Keratinocyte (primary cell): ENCODE measurements around the gene GNB4. TPM values are rescaled to one million over a fixed set of nuclear protein-coding genes. Genes with fewer than 3 reads are reported as not detected.
A peak's percentile ranks its signal among the peaks of the same experiment; 100 is the strongest.

Experiments used
- DNase-seq: peaks from one replicate; pipeline ENCODE4 v3.0.0-alpha.2; 2011; ENCODE audit warnings: low read depth, missing footprints, low spot score
- FAIRE-seq: peaks from 2 replicates; lab custom pipeline; 2011; peaks lifted over from hg19 to GRCh38; lab: Jason Lieb, UNC
- H2AFZ ChIP-seq: 2 replicates; pipeline ENCODE4 v1.6.0; 2012; ENCODE audit warnings: low read length, control low read depth, inconsistent platforms; ENCODE audit not compliant: control insufficient read depth
- H3K27ac ChIP-seq: 2 replicates; pipeline ENCODE4 v1.5.1; 2011; ENCODE audit warnings: low read length; ENCODE audit not compliant: control insufficient read depth, insufficient read depth
- H3K27me3 ChIP-seq: 3 replicates; pipeline ENCODE4 v1.6.0; 2011; ENCODE audit warnings: low read length; ENCODE audit not compliant: control insufficient read depth, insufficient read depth; ENCODE audit errors: extremely low read depth
- H3K36me3 ChIP-seq, 2 experiments: 2 replicates in 1 of 2; 3 replicates in 1 of 2; pipeline ENCODE4 v1.5.1; 2011; ENCODE audit warnings: low read length in 2 of 2, mild to moderate bottlenecking in 1 of 2; ENCODE audit not compliant: control insufficient read depth in 2 of 2, insufficient read depth in 2 of 2; ENCODE audit errors: extremely low read depth in 1 of 2
- H3K4me1 ChIP-seq: 3 replicates; pipeline ENCODE4 v1.5.1; 2011; ENCODE audit warnings: low read length; ENCODE audit not compliant: control insufficient read depth, insufficient read depth; ENCODE audit errors: extremely low read depth
- H3K4me2 ChIP-seq: 3 replicates; pipeline ENCODE4 v1.6.0; 2011; ENCODE audit warnings: low read depth, low read length; ENCODE audit not compliant: control insufficient read depth, insufficient read depth; ENCODE audit errors: extremely low read depth
- H3K4me3 ChIP-seq, 3 experiments: fragments of 200-600 bp in 1 of 3; sonication (generic) in 1 of 3; 2 replicates in 2 of 3; 3 replicates in 1 of 3; pipeline ENCODE4 v1.5.1; 2011 to 2016; ENCODE audit warnings: low read length in 3 of 3, mild to moderate bottlenecking in 3 of 3, control low read depth in 2 of 3, inconsistent platforms in 1 of 3, low read depth in 1 of 3, mixed read lengths in 1 of 3, mixed run types in 1 of 3, moderate library complexity in 1 of 3; ENCODE audit not compliant: control insufficient read depth in 2 of 3, insufficient read depth in 2 of 3; ENCODE audit errors: extremely low read depth in 1 of 3
- H3K79me2 ChIP-seq: 2 replicates; pipeline ENCODE4 v1.6.0; 2012; ENCODE audit warnings: low read length; ENCODE audit not compliant: control insufficient read depth, insufficient read depth
- H3K9ac ChIP-seq: 3 replicates; pipeline ENCODE4 v1.6.0; 2011; ENCODE audit warnings: low read length; ENCODE audit not compliant: control insufficient read depth, insufficient read depth; ENCODE audit errors: extremely low read depth
- H3K9me1 ChIP-seq: 3 replicates; pipeline ENCODE4 v1.6.0; 2011; ENCODE audit warnings: low read length; ENCODE audit not compliant: control insufficient read depth, insufficient read depth; ENCODE audit errors: extremely low read depth
- H3K9me3 ChIP-seq: 2 replicates; pipeline ENCODE4 v1.5.1; 2012; ENCODE audit warnings: low read depth, low read length; ENCODE audit not compliant: control insufficient read depth
- H4K20me1 ChIP-seq: 3 replicates; pipeline ENCODE4 v1.6.0; 2011; ENCODE audit warnings: low read length; ENCODE audit not compliant: control insufficient read depth, insufficient read depth; ENCODE audit errors: extremely low read depth
- CTCF ChIP-seq, 3 experiments: IDR thresholded peaks in 1 of 3; conservative IDR thresholded peaks in 1 of 3; optimal IDR thresholded peaks in 1 of 3; 2 replicates in 2 of 3; 3 replicates in 1 of 3; pipeline versions ENCODE3 to v1.5.1; 2011; ENCODE audit warnings: low read length in 3 of 3, mild to moderate bottlenecking in 3 of 3, moderate library complexity in 2 of 3, control low read depth in 1 of 3, inconsistent platforms in 1 of 3; ENCODE audit not compliant: insufficient read depth in 2 of 3; ENCODE audit errors: extremely low read depth in 1 of 3
- EZH2 ChIP-seq: IDR thresholded peaks from one replicate; pipeline ENCODE4 v1.6.1; 2012; ENCODE audit warnings: inconsistent platforms, mild to moderate bottlenecking, low read length, moderate library complexity
- dilution Hi-C: fragments of 300-500 bp; cut with MboI; formaldehyde crosslinking; loops from one replicate; pipeline ENCODE4 v1.7.0; 2020; ENCODE audit warnings: low sequenced_read_pairs; ENCODE audit not compliant: extremely low pct_ligation_motif_present
- polyA plus RNA-seq, 5 experiments: library from polyadenylated mRNA; depleted of rRNA in 3 of 5; stranded (reverse) in 3 of 5; stranded (forward) in 1 of 5; unstranded in 1 of 5; fragments of >200 nt; gene quantifications; 1 replicate in 1 of 5; 2 replicates in 3 of 5; 3 replicates in 1 of 5; pipeline versions ENCODE4 v1.2.1 to v1.2.3, GENCODE V29; 2011 to 2012; ENCODE audit warnings: missing spikeins in 2 of 5, low read depth in 1 of 5, low replicate concordance in 1 of 5

GNB4 gene
- polyA plus RNA-seq, 1 donor (not counting 4 experiments of a cell fraction or from before 2014, with no cell fraction given), result 51.1 TPM

- no peaks in the 10 kb centered on the region for H3K36me3 ChIP-seq
- H3K9me3 ChIP-seq, result no peaks in the 10 kb centered on the region
- TF ChIP-seq EZH2, result no peak
- FAIRE-seq (no peak), DNase-seq (no peak)
- dilution Hi-C loops, result no loop called here
- no peak overlapping the region for H2AFZ ChIP-seq
- peak overlapping the region; percentile 33 for H3K27ac ChIP-seq
- H3K9ac ChIP-seq, result no peak overlapping the region
- no peak overlapping the region for H3K4me3 ChIP-seq
- H3K79me2 ChIP-seq, result peaks cover 20% of the 10 kb centered on the region
- peak overlapping the region; percentile 77 for H3K4me2 ChIP-seq
- peaks cover 35% of the 10 kb centered on the region for H3K4me1 ChIP-seq
- no peaks in the 10 kb centered on the region for H3K27me3 ChIP-seq
- H4K20me1 ChIP-seq, result no peaks in the 10 kb centered on the region
- H3K9me1 ChIP-seq, result no peaks in the 10 kb centered on the region
Measured at GRCh38 chr3:179453967-179454366, 2.7 kb upstream of the GNB4 start.

DNA sequence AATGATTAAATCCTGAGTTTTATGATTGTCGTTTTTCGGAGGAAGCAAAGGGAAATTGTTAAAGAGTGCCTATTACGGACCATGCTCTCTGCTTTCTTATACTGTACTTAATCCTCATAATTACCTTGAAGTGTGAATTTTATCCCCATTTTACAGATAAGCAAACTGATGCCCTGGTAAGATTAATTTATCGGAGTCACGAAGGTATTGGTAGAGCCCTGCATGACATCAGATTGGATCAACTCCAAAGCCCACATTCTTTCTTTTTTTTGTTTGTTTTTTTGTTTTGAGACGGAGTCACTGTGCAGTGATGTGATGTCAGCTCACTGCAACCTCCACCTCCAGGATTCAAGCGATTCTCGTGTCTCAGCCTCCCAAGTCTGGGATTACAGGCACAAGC, 1.6 kb upstream of the GNB4 start:
- Histone ChIP-seq H3K4me2 (no peak overlapping the region), H3K9ac (no peak overlapping the region), H3K27me3 (no peaks in the 10 kb centered on the region), H3K9me3 (no peaks in the 10 kb centered on the region), H3K79me2 (peaks cover 30% of the 10 kb centered on the region), H3K4me3 (no peak overlapping the region), H3K9me1 (no peaks in the 10 kb centered on the region), H3K27ac (no peak overlapping the region), H4K20me1 (no peaks in the 10 kb centered on the region), H3K4me1 (peaks cover 37% of the 10 kb centered on the region), H2AFZ (no peak overlapping the region), H3K36me3 (no peaks in the 10 kb centered on the region)
- TF ChIP-seq CTCF (optimal IDR thresholded peaks at IDR 0.05 in 1 of 3, IDR thresholded peaks at IDR 0.05 in 1 of 3, conservative IDR thresholded peaks at IDR 0.05 in 1 of 3; ENCODE audit: extremely low read depth in 1 of 3, insufficient read depth in 2 of 3, low read length in 3 of 3) (no peak), EZH2 (no peak)
- DNase-seq, result no peak
- no peak for FAIRE-seq
- dilution Hi-C loops, result no loop called here

- Histone ChIP-seq H4K20me1 (no peaks in the 10 kb centered on the region), H3K4me1 (peaks cover 39% of the 10 kb centered on the region), H3K36me3 (peaks cover 0 to under 1% of the 10 kb centered on the region in 2 experiments), H3K4me3 (peak overlapping the region in 2 of 3 experiments; percentile 68 to 97), H3K9ac (peak overlapping the region; percentile 86), H2AFZ (no peak overlapping the region), H3K79me2 (peaks cover 37% of the 10 kb centered on the region), H3K27ac (peak overlapping the region; percentile 75), H3K9me3 (no peaks in the 10 kb centered on the region), H3K27me3 (no peaks in the 10 kb centered on the region), H3K9me1 (no peaks in the 10 kb centered on the region), H3K4me2 (peak overlapping the region; percentile 72)
- TF ChIP-seq EZH2, result no peak
- TF ChIP-seq CTCF (optimal IDR thresholded peaks at IDR 0.05 in 1 of 3, IDR thresholded peaks at IDR 0.05 in 1 of 3, conservative IDR thresholded peaks at IDR 0.05 in 1 of 3; ENCODE audit: extremely low read depth in 1 of 3, insufficient read depth in 2 of 3, low read length in 3 of 3), result no peak
- DNase-seq (no peak), FAIRE-seq (peak; percentile 29)
- dilution Hi-C loops, result no loop called here
Measured at GRCh38 chr3:179452176-179452564, 900 bp upstream of the GNB4 start.
